Dedifferentiated amniotic fluid mesenchymal stem cell (primary cell): ENCODE data around the gene LPGAT1.

Source experiments
- DNase-seq: peaks from one replicate; pipeline ENCODE4 v3.0.0-alpha.2; 2016; ENCODE audit errors: extremely low spot score

The LPGAT1 gene

DNA sequence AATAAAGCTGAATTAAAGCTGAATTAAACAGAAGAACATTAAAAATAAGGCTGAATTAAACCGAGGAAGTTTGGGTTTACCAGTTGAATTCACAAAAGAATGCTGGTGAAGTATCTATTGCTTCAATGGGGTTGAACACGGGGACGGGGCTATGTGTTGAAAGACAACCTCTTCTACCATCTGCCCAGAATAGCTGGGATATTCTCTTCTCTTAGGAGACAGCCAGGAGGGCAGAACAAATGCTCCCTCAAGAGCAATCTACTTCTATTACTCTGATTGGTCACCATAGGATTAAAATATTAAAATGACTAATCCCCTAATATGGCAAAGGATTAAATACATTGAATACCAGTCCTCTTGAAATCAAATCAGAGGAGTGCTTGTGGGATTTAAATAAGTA, 68.4 kb downstream of the LPGAT1 start:
- DNase-seq, result no peak

DNA sequence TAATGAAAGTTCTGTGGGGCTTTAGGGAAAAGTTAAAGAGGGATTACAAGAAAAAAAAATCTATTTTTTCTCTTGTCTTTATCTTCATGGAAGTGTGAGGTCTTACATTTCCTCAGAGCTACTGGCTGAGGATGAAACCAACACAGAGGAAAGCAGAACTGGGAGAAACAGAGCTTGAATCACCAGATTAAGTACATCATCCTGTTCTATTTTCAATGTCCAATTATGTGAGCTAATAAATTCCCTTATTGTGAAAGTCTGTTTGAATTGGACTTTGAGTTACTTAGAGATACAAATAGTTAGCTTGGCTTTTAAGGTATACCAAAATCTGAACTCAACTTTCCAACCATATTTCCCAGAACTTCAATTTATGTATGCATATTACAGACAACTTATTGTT, 69.2 kb downstream of the LPGAT1 start:
- no peak for DNase-seq

DNA sequence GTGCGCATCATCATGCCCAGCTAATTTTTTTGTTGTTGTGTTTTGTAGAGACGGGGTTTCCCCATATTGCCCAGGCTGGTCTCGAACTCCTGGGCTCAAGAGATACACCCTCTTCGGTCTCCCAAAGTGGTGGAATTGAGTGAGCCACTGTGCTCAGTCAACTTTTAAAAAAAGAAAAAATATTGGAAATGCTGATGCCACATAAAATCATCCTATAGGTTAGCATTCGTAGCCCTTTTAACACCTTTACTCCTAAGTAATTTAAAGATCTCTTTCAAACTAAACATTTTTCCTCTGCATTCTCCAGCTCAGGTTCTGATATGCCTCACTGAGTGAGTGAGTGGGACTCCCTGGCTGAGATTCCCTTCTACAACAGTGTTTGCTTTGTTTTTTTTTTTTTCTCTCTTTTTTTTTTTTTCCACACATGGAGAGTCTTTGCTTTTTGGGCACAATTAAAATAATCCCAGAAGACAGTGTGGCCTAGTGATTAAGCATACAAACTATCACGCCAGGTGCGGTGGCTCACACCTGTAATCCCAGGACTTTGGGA, 74.0 kb downstream of the LPGAT1 start:
- no peak for DNase-seq

DNA sequence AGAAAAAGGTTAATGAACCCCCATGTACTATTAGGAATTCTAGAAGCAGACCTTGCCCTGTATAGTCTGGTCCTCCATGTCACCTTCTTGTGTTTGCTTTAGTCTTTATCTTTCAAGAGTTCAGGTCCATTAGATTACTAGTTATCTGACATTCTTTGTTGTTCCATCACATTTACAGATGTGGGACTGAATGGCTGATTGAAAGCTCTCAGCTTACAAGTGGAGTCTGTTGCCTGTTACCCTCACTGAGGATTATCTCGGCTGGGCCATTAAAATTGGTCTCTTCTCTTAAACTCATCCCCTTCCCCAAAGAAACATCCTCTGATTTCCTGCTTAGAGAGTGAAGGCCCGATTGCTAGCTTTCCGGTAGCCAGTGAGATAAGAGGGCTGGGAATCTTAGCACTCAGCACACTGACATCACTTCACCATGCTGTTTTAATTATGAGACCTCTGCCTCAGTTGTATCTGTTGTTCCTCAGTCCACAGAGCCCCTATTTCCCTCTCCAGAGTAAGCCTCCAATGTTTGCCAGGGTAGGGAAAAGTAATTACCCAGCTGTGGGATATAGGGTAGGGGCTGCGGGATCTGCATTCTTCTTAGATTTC, 76.8 kb downstream of the LPGAT1 start:
- DNase-seq, result no peak

DNA sequence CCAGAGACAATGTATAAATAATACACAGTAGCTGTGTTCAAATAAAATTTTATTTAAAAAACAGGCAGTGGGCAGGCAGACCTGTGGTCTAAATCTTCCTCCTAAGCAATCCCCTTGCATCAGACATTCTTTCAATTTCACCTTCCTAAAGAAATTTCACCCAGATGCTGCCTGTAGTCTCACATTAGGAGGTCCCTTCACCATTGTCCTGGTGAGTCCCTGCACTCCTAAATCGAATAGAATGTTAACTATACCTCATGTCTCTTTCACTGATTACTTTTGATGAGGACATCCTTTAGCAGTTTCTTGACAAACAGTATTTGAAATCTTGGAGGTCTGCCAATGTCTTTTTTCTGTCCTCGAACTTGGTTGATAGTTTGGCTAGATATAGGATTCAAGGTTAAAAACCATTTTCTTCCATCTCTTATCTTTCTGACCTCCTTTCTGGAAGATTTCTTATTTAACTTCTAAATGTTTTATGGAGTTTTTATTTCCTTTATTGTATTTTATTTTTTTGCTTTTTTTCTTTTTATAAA, 77.5 kb downstream of the LPGAT1 start:
- no peak for DNase-seq

DNA sequence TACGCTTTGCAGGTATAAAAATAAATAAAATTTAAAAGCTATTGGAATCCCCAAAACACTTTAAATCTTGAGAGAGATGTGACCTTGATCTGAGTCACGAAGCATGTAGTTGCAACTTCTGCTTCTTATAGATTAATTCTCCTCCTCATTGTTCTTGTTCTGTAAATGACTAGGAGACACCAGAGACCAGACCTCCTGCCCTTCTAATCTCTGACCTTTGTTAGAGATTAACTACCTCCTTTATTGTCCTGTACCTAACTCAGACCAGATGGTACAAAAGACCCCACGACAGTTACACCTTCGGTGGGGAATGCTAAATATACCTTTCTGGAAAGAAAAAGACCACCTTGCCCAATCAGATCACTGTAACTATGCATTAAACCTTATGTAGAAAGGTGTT, 78.2 kb downstream of the LPGAT1 start:
- no peak for DNase-seq

DNA sequence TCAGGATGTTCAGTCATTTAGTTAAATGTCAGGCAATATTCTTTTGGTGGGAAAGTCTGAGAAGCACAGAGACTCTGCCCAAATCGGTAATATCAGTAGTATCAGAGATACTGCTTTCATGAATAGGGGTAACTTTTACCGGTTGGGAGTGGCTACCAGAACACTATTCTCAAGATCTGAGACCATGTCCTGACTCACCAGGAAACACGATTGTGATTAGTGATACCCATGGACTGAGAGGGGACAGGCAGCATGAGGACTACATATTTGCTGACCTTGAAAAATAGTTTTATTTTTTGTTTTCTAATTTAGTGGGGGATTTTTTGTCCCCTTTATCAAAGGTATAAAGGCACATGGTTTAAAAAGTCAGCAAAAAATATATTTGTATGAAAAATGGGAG, 79.1 kb downstream of the LPGAT1 start:
- no peak for DNase-seq

DNA sequence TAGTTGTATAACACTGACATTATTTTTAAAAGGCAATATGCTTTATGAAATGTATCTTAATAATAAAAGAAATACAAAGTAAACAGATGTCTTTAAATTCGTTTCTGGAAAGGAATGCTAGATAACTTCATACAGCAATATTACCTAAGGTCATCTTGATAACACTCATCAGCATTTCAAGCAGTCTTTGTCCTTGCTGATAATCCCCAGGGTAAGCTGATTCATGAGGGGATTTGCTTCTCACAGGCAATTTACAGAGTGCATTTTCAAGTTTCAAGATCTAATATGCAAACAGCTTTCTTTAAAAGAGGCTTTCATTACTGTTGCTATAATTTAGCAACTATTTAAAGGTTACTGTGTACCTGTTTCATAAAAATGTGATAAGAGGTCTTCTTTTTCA, 80.0 kb downstream of the LPGAT1 start:
- no peak for DNase-seq

DNA sequence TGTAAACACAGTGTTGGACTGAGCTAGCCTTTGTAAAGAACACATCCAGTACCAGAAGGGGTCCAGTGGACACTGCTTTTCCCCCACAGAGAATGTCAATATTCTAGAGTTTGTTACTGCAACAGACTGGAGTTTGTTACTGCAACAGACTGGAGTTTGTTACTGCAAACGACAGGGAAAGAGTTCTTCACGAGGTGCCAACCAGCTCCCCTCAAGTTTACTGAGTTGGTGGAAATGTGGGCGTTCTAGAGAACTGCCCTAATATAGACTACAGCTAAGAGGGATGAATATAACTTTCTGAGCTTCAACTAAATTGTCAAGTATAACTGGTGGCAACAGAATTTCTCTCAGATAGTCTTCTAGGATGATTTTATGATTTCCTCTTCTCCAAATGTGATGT, 81.3 kb downstream of the LPGAT1 start:
- DNase-seq, result no peak

DNA sequence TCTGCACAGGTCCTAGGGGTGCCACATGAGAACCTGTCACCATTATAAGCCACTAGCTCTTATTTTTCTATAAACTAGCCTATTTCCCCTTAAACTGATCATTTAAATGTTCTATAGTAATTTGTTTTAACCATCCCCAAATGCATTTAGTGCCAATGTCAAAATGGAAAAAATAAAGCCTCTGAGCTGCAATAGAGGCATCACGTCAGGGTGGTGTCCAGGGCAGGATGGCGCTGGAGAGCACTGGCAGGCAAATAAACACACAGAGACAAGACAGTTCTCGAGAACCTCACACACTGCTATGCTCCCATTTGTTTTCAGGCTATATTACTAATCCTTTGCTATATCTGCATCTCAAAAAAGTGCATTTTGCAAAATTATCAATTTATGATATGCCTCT, 81.8 kb downstream of the LPGAT1 start:
- no peak for DNase-seq

DNA sequence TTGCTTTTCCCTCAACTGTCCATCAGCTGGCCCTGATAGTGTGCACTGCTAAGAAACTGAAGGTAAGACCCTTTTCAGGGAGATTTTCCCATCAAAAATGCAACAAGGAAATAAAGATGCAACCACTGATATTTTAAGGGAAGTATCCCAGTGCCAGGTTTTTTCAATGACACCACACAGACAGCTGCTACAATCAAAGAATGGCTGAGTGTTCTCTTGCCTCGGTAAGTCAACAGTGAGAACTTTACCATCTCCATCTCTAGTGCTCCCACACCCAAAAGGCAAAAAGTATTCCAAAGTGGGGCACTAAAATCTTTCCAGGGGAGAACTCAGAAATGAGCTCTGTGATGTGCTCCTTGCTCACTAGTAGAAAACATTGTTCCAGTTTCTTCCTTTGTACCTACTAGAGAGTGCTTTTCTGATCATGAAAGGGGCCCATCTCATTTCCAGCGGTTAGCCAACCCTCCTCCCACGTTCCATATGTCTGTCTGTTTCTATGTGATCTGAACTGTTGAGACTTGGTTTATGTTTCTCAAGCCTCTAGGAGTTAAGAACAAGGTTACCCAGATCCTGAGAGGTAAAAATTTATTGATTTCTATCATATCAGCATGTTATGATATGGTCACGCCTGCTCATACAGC, 87.6 kb downstream of the LPGAT1 start:
- no peak for DNase-seq

DNA sequence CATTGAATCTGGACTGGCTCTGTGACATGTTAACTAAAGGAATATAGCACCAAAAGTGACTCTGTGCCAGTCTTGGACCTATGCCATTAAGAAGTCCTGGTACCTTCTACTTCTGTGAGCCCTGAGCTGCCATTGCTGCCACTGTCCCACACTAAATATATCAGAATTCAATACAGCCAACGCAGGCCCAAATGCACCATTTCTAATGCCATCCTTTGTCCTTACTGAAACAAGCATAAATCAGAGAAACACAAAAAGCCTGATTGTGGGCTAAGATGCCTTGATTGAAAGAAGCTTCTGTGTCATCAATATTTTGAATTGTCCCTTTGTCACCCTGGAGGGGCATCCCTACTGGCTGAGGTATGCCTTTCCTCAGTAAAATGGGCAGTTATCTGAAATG, 88.3 kb downstream of the LPGAT1 start:
- no peak for DNase-seq

DNA sequence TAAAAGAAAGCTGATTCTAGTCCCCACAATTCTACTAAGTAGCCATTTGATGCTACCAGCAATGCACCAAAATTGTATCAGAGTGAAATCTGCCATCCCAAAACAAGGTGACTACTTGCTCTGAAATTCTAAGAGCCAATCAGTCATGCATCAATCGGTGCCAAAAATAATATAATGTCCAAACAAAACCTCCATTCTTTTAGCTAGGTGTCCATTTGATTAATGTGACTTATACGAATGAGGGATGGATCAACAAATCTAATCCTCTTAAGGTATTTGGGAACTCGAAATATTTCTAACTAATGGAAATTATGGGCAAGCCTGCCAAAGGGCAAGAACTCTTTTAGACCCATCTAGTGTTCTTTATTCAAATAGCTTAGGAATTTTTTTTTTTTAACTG, 88.8 kb downstream of the LPGAT1 start:
- DNase-seq, result no peak

DNA sequence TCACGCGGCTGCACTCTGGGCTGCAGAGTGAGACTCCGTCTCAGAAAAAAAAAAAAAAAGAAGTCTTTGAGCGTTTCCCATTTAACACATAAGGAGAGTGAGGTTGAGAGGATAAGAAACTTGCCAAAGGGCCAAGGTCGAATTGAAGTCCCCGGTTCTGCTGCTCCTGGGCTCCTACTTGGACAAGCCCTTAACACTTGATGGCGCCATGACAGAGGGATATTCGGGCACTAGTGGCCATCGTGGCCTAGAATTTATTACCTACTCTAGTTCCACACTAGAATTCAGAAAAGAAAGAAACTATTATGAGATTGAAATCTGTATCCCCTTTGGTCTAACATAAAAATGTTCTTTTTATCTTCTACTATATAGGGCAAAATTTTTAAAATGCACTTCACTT, 89.4 kb downstream of the LPGAT1 start:
- no peak for DNase-seq

DNA sequence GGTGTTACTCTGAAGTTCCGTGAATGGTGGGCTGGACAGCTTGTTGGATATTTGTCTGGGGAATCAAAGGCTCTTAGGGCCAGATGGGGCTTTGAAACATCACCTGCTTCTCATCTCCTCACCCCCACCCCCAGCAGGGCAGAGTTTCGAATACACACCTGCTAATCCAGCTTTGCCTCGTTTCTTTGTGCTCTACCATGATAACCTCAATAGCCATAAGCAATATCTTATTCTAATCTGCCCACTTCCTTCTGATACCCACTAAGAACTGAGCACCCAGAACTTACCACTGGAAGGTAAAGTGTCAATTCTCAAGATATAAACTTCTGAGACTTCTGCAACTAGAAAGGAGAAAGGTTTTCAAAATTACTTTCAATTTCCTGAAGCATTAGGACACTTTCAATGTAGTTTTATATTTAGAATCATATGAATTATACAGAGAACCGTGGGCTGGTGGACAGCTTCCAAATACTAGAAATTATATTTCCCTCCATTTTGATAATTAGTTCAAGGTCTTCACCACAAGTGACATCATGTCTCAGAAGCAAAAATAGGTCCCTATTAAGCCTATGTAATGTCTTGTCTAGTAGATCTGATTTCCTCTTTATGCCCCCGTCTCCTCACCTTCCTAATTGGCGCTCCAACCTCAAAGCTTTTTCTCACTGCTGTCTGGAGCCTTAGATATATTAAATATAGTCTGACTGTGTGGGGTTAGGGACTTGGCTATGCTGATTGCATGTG, 90.7 kb downstream of the LPGAT1 start:
- DNase-seq, result no peak

DNA sequence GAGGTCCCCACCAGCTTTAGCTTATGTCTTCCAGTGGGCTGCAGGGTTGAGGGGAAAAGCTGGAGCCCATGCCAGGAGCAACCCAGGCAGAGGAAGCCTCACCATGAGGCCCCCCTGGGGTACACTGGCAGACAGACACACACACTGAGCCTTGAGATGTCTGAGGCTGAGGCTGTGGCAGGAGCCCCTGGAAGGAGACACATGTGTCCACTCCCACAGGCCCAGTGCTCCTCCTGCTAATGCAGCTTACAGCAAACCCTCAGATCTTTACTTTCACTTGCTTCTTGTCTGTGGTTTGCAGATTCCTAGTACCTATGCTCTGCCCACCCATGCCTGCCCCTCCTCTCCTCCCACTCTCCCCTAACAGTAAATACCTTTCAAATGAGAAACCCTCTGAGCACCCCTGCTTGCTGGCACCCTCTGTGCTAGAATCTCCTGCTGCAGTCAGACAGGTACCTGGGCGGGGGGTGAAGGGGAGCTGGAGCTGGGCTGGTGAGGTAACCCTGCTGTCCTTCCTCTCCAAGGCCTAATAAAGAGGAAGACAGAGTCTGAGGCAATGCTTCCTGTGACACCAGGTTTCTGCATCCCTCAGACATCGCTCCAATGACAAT, 91.8 kb downstream of the LPGAT1 start:
- no peak for DNase-seq

DNA sequence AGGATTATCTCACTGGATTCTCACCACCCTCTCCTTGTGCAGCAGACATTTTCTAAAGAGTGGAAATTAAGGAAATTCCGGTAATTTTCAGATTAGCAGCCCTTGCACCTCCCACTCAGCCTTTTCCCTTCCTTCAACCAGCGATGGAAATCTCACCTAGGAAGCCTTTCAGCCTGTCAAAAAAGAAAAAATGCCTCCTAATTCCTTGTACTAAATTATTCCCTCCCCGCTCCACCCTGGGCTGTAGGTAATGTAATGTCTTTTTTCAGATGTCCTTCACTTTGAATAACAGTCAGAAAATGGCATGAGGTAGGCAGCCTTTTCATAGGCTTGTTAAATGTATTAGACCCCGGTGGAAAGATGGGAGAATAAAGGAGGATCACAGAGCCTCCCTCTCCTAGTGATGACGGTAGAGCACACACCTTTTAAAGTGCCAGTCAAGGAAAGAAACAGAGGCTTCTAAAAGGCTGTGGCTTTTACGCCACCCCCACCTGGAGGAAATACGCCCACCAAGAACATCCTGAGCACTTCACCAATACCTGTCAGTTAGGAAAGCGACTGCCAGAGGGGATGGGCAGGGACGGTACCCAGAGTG, 92.4 kb downstream of the LPGAT1 start:
- DNase-seq, result no peak

DNA sequence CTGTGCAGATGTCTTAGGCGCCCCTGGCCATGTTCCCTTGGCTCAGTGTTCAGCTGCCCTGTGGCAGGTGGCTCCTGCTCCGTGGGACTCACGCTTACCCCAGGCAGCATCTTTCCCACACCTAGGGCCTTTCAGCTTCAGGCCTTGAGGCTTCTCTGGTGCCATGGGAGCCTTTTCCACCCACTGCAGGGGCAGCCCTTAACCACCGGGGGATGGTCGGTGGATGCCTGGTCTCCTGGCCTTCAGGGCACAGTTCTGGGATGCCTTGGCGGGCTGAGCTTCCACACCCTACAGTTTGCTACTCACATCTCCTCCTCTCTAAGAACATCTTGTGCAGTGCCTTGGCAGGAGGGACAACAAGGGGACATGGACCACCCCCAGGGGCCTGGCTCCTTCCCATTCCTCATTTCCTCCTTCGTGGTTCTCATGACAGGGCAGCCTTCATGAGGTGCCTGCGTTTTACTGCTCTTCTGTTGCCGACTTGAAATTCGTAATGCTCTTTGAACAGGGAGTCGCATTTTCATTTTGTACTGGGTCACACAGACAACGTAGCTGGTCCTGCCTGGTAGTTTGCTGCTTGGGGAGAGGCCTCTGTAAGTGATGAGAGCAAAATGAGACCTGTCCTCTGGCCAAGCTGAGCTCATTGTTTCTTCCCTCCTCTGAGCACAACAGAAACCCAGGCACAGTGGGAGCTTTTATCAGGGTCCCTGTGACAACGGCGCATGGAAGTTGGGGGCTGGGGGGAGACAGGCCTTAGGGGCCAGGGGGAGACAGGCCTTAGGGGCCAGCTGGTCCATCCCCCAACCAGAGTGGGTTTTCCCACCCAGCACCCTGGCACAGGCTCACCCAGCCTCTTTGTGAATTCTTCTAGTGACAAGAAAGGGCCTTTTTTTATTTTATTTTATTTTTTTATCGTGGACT, 93.2 kb downstream of the LPGAT1 start:
- no peak for DNase-seq

DNA sequence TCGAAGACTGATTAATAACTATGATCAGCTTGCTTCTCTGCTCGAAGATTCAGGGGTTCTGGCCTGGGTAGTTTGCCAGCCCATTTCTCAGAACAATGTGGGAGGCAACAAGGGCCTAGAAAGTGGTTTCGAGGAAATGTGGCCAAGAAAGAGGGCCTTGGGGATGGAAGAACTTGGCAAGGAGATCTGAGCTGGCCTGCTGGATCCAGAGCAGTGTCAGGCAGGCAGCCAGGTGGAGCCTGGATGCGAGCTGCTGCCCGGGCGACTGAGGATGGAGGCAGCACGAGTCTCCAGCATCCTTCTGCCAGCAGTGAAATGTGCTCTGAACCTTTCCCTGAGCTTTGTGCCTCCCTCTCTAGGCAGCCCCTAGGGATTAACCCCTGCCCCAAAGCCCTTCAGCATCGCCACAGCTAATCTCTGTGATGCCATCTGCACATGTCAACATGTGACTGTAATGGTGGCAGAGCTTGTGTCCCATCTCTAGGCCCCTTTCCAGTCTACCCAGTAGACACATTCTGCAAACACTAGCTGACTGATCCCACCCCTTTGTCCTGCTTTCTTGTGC, 94.1 kb downstream of the LPGAT1 start:
- no peak for DNase-seq
